Panc1 (cell line): ENCODE data around the gene C6orf89.

ENCODE experiments used
- POLR2AphosphoS5 ChIP-seq: IDR thresholded peaks from 2 replicates; pipeline ENCODE4 v1.6.1; 2012; ENCODE audit warnings: mild to moderate bottlenecking, low read depth, low read length, moderate library complexity
- SIN3A ChIP-seq: IDR thresholded peaks from 2 replicates; pipeline ENCODE4 v1.6.1; 2012; ENCODE audit warnings: low read depth, mild to moderate bottlenecking, low read length, moderate library complexity, borderline replicate concordance; ENCODE audit not compliant: insufficient read depth
- TCF7L2 ChIP-seq: IDR thresholded peaks from 2 replicates; pipeline ENCODE4 v1.6.1; 2011; ENCODE audit warnings: mild to moderate bottlenecking, low read depth, low read length, inconsistent platforms
- TF ChIP-seq, protein P1 (sequence below): fragments of 450-650 bp; IDR thresholded peaks from 2 replicates; pipeline ENCODE4 v1.5.1; 2017; ENCODE audit warnings: mild to moderate bottlenecking
- TF ChIP-seq, protein P2 (sequence below), 2 experiments: IDR thresholded peaks; 2 replicates each; pipeline ENCODE4 v1.6.1; 2011 to 2012; ENCODE audit warnings: low read depth in 2 of 2, control low read depth in 1 of 2, low read length in 1 of 2, mild to moderate bottlenecking in 1 of 2, moderate library complexity in 1 of 2; ENCODE audit not compliant: insufficient read depth in 1 of 2

DNA sequence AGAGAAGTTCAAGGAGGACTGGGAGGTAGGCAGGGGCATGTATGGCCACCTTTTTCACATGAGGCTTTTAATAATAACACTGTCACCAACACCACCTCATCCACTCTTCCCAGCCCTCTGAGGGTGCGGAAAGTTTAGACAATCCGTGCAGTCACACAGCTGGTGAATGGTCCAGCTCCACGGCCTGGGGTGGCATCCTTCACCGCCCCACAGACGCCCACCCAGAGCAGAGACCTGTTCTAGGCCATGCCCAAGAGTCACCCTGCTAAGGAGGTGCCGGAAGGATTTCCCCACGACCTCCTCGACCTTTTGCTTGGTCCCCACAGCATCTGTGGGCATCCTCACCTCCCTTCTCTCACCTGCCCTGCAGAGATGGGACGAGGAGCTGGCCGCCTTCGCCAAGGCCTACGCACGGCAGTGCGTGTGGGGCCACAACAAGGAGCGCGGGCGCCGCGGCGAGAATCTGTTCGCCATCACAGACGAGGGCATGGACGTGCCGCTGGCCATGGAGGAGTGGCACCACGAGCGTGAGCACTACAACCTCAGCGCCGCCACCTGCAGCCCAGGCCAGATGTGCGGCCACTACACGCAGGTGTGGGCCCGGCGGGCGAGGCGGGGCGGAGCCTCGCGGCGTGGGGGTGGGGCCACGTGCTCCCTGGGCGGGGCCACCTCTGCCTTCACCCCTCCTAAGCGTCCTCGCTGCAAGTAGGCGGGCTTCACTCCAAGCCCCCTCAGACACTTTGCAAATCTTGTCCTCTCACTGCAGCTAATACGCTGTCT is 73.2 kb downstream of the C6orf89 start:
- TF ChIP-seq, protein P1, sequence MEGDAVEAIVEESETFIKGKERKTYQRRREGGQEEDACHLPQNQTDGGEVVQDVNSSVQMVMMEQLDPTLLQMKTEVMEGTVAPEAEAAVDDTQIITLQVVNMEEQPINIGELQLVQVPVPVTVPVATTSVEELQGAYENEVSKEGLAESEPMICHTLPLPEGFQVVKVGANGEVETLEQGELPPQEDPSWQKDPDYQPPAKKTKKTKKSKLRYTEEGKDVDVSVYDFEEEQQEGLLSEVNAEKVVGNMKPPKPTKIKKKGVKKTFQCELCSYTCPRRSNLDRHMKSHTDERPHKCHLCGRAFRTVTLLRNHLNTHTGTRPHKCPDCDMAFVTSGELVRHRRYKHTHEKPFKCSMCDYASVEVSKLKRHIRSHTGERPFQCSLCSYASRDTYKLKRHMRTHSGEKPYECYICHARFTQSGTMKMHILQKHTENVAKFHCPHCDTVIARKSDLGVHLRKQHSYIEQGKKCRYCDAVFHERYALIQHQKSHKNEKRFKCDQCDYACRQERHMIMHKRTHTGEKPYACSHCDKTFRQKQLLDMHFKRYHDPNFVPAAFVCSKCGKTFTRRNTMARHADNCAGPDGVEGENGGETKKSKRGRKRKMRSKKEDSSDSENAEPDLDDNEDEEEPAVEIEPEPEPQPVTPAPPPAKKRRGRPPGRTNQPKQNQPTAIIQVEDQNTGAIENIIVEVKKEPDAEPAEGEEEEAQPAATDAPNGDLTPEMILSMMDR = no peak
- no peak for TF ChIP-seq POLR2AphosphoS5
- TF ChIP-seq TCF7L2 = no peak
- TF ChIP-seq, protein P2, sequence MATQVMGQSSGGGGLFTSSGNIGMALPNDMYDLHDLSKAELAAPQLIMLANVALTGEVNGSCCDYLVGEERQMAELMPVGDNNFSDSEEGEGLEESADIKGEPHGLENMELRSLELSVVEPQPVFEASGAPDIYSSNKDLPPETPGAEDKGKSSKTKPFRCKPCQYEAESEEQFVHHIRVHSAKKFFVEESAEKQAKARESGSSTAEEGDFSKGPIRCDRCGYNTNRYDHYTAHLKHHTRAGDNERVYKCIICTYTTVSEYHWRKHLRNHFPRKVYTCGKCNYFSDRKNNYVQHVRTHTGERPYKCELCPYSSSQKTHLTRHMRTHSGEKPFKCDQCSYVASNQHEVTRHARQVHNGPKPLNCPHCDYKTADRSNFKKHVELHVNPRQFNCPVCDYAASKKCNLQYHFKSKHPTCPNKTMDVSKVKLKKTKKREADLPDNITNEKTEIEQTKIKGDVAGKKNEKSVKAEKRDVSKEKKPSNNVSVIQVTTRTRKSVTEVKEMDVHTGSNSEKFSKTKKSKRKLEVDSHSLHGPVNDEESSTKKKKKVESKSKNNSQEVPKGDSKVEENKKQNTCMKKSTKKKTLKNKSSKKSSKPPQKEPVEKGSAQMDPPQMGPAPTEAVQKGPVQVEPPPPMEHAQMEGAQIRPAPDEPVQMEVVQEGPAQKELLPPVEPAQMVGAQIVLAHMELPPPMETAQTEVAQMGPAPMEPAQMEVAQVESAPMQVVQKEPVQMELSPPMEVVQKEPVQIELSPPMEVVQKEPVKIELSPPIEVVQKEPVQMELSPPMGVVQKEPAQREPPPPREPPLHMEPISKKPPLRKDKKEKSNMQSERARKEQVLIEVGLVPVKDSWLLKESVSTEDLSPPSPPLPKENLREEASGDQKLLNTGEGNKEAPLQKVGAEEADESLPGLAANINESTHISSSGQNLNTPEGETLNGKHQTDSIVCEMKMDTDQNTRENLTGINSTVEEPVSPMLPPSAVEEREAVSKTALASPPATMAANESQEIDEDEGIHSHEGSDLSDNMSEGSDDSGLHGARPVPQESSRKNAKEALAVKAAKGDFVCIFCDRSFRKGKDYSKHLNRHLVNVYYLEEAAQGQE (IDR thresholded peaks at IDR 0.05; ENCODE audit: insufficient read depth in 1 of 2, low read depth in 2 of 2, low read length in 1 of 2) = no peak
- TF ChIP-seq SIN3A = no peak
